Kidney tubule cell (primary cell): ENCODE data around the gene SULF2.
"Not testable (repeated sequence)": the region's sequence is repeated elsewhere in the genome, so short reads cannot be mapped to it uniquely, and the experiment has no call there.

Experiments used
- DNase-seq: peaks from one replicate; pipeline ENCODE4 v3.0.0-alpha.2; 2018; ENCODE audit warnings: low spot score

SULF2 gene

GRCh38 chr20:47785311-47785853, at the start of gene SULF2:
Gene SULF2, minus strand, starts transcription at chr20:47785481. Its CDS starts 28,118 bp downstream, at chr20:47757363.
- DNase-seq: peak; percentile 25

DNA sequence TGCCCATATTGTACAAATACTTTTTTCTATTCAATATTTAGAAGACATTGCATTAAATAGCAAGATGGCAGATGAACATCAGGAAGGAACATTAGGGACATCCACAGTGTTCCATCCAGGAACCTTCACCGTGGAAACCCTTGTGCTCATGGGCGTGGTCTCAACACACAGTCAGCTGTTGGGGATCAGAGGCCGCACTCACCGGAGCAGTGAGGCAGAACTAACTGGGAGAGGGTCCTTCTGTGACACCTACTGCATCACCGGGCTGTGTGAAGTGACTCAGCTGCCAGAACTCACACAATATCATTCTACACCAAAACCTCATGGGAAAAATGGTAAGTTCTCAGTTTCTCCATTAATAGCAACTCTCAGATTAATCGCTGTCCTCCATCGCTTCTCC, 46.4 kb upstream of the SULF2 start:
- not testable (repeated sequence) for DNase-seq

DNA sequence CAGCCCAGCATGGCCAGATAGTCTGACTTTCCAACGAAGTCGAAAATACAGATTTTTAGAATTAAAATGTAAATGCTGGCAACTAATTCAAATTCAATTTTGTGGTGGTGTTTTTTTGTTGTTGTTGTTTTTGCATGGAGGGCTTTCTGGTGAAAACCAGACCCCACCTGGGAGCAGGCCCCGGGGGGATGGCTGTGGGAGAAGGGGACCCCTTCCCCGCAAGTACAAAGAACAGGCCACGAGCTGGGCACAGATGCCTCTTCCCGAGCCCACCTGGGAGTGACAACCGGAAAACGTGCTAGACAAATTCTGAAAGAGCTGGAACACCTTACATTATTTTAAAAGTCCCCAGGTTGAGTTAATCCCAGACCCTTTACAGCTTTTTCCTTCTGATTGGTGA, 41.4 kb upstream of the SULF2 start:
- not testable (repeated sequence) for DNase-seq

DNA sequence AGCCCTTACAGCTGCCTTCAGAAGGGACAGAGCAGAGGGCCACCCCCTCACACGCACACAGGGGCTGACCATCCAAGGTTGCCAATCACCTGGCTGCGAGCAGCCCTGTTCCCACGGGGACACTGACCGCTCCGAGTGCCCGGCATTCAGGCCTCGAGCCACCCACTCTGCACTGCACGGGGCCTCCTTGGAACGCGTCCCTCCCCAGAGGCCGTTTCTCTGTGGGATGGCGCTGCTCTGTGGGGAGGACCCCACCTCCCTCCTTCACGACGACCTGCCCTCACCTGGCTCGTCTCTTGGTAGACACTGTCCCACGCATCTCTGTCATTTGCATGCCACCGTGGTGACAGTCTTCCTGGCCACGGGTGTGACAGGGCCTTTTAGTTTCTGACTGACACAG, 40.7 kb upstream of the SULF2 start:
- not testable (repeated sequence) for DNase-seq

DNA sequence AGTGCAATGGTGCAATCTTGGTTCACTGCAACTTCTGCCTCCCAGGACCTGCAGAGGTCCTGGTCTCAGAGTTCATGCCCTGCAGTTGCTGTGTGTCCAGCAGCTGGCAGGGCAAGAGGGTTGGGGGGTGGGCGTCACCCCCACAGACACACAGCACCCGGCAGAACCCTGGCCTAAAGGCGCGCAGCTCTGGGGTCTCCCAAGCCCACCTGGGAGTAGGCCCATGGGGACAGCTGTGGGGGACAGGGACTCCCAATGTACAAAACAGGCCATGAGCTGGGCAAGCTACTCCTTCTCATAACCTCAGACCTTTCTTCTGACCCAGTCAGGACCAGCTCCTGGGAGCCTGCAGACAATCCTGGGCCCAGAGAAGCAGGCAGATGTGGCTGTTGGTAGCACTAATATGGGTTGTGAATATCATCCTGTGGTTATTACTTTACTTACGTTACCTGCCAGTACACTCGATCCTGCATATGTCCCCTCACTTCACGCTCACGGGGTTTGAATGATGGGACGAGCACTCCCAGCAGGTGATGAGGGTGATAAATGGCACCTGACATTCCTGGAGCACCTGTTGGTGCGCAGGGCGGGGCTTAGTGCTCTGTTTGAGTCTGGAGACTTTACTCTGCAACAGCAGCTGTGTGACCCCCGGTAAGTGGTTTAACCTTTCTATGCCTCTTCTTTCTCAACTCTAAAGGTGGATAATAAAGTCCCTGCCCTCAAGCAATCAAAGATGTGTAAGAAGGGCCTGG, 39.9 kb upstream of the SULF2 start:
- no peak for DNase-seq

- DNase-seq: not testable (repeated sequence)
Measured at GRCh38 chr20:47823941-47824340, 38.7 kb upstream of the SULF2 start.

DNA sequence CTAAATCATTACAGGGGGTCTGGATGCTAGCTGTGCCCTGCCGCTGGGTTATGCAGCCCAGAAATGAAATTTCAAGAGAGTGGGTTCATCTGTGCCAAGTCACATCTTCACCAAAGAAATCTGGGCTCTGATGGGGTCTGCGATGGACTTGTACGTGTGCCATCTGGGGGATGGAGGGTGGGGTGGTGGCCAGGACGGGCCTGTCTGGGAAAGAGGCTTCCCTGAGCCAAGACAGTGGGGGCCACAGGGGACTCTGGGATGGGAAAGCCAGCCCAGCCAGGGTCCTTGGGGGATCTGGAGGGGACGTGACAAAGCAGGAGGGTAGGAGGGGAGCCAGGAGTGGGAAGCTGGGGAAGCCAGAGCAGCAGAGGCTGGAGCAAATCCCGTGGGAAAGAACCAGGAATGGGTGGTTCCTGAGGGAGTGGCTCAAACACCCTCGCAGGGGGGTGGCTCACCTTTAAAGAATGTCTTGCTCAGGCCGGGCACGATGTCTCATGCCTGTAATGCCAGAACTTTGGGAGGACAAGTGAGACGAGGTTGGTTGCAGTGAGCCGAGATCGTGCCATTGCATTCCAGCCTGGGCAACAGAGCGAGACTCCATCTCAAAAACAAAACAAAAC, 36.3 kb upstream of the SULF2 start:
- DNase-seq: peak; percentile 95

- no peak for DNase-seq
Measured at GRCh38 chr20:47818996-47819609, 33.8 kb upstream of the SULF2 start.

DNA sequence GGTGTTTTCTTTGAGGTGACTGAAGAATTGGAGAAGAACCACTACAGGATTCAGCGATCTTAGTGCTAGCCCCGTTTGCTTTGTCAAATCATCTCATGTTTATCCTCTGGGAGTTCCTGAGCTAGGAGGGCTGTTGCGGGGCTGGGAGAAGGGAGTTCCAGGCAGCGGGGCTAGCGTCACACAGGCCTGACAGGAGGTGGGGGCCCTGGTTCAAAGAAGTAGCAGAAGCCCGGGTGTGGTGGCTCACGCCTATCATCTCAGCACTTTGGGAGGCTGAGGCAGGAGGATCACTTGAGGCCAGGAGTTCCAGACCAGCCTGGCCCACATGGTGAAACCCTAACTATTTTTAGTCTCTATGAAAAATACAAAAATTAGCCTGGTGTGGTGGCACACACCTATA, 33.2 kb upstream of the SULF2 start:
- no peak for DNase-seq

GRCh38 chr20:47818016-47818415, 32.7 kb upstream of the SULF2 start:
- DNase-seq: no peak

DNA sequence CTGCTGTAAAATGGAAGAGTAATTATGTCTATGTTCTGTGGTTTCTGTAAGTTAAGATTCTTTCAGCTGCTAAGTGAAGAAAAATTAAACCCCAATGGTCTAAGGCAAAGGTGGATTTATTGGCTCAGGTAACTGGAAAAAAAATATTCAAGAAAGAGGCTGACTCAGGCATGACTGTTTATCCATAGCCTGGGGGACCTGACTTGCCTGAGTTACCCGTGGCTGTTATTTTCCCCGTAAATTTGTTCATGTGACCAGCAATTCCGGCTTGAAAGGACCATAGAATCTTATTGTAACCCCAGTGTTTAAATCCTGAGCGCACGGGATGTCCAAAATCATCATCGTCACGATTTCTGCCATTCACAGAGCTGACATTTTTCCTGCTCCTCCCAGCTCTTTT, 32.3 kb upstream of the SULF2 start:
- DNase-seq: peak; percentile 39

DNA sequence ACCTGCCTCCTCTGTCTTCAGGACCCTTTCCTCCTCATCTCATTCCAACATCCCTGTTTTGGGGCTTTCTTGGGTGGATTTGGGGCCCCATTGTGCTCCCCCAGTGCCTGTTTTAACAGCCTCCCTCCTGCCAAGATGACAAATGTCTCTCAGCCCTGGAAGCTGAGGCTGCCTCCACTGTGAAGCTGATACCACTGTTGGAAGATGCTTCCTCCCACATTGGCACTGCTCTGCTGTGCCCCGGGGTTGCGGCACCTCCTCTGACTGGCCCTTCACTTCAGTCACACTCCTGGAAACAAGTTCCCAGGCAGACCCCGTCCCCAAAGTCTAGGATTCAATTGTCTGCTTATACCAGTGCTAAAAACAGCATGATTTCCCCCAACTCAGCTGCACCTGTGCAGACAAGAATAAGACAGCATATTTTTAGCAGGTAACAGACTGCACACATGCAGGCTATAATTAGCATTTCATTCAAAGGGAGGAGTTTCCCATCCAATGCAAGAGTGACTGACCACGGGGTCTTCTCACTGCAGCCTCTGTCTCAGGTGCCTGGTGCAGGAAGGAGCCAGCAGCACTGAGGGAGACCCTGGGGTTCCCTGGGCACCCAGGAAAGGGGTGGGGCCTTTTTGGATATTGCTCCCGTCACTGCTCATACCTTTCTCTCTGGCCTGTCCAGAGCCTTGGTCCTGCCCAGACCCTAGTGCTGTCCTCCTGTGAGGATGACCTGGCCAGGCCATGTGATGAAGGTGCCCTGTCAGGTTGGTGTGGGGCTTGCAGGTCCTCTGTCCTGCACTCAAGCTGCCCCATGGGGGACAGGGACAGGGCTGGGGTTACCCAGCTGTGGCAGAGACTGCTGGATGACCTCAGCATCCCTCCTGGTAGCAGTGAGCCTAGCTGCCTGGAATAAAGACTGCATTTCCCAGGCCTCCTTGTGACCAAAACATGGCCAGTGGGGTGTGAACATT, 31.5 kb upstream of the SULF2 start:
- DNase-seq: peak; percentile 16

- no peak for DNase-seq
Measured at GRCh38 chr20:47815866-47816265, 30.6 kb upstream of the SULF2 start.

DNA sequence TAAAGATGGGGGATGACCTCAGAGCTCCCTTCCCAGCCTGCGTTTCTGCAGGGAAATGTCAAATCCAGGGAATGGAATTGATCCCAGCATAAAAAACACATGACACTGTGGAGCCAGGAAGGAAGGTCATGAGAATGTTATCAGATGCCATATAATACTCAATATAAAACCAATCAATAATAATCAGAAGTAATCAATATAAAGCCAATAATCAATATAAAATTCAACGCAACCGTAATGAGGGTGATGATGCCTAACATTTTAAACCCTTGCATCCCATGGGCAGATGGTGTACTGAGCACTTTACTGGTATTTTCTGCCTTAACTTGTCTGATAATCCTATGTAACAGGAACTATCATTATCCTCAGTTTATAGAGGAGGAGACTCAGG, 30.1 kb upstream of the SULF2 start:
- no peak for DNase-seq

GRCh38 chr20:47814632-47815415, 29.5 kb upstream of the SULF2 start:
- no peak for DNase-seq

DNA sequence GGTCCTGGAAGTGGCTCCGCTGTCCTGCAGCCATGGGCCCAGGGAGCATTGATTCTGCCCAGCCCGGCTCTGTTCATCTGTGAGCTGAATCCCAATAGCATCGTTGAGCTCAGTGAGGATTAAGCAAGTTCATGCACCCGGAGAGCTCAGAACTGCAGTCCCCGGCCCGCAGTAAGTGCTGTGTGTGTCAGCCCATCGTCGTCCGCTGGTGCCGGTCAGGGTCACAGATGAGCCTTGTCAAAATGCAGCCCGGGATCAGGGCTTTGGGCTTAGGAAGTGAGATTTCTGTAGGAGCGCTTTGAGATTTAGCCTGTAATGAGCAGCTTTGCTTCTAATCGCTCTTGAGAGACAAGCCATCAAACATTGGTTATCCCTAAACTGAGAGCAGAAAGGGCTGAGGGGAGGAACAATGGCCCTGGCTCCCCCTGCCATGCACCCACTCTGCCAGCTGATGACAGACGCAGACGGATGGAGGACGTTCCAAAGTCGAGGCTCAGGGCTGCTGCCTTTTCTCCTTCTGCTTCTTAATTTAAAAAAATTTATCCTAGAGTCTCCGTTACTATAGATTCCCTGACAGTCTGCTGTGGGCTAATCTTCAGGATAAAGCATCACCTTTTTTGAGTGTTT, 25.6 kb upstream of the SULF2 start:
- DNase-seq: no peak

DNA sequence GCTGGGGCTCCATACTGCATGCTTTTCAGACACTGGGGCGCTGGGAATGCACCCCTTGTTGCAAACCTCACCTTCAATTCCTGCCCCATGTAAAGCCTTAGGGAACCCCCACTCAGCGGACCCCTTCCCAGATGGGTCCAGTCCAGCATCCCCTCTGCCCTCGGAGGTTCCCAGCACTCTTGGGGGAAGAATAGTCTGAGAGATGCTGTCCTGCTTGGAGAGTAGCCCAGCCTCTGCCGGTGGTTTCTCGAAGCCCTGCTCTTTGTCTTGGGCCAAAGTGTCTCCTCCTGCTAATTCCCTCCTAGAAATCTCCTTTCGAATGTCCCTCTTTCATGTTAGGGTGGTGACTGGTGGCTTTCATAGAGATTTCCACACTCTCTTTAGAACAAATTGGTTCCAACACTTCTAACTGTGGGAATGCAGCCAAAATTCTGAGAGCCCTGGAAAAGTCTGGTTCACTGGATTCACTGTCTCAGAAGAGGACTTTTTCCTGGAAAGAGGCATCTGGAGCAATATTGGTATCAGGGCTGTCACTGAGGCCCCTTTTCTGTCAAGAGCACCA, 24.9 kb upstream of the SULF2 start:
- no peak for DNase-seq

GRCh38 chr20:47809161-47809960, 24.1 kb upstream of the SULF2 start:
- DNase-seq: peak; percentile 44

- no peak for DNase-seq
Measured at GRCh38 chr20:47805951-47806350, 20.7 kb upstream of the SULF2 start.
